GM18498 (cell line): ENCODE data around the gene TTYH2.
"Not testable (repeated sequence)": the region's sequence is repeated elsewhere in the genome, so short reads cannot be mapped to it uniquely, and the experiment has no call there.

Experiments used
- ATAC-seq: cut with Tn5 transposase; IDR thresholded peaks from one replicate; pipeline ENCODE4 v1.9.1; 2021; ENCODE audit warnings: mild to moderate bottlenecking, moderate library complexity; ENCODE audit not compliant: unreplicated experiment

TTYH2 gene

GRCh38 chr17:74253036-74253435 is 39.7 kb downstream of the TTYH2 start:
- no peak for ATAC-seq

DNA sequence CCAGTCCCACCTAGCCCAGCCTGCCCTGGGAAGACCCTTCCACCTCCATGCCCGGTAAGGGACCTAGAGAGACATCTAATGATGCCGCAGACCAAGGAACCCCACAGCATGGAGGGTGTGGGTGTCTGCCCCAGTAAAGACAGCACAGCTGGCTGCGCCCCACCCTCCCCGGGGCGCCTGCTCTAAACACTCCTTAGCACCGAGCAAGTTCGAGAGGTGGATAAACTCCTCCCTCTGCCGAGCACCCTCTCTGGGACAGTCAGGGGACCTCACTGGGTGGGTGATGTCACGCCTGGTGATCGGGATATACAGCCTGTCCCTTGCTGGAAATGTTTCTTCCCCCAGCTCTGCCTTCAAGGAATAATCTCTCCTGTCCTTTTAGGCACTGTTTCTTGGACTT is 43.9 kb downstream of the TTYH2 start:
- ATAC-seq, result no peak

GRCh38 chr17:74259667-74260524 is 46.5 kb downstream of the TTYH2 start:
- ATAC-seq, result no peak

- ATAC-seq, result no peak
These were observed 47.1 kb downstream of the TTYH2 start for GRCh38 chr17:74260525-74260850.

- no peak for ATAC-seq
These were observed 49.2 kb downstream of the TTYH2 start for GRCh38 chr17:74262601-74263000.

- not testable (repeated sequence) for ATAC-seq
These were observed 53.7 kb downstream of the TTYH2 start for GRCh38 chr17:74267054-74267453.

GRCh38 chr17:74267579-74267978 is 54.2 kb downstream of the TTYH2 start:
- no peak for ATAC-seq

GRCh38 chr17:74267987-74268499 is 54.7 kb downstream of the TTYH2 start:
- ATAC-seq, result no peak

- no peak for ATAC-seq
These were observed 55.2 kb downstream of the TTYH2 start for GRCh38 chr17:74268558-74268957.

DNA sequence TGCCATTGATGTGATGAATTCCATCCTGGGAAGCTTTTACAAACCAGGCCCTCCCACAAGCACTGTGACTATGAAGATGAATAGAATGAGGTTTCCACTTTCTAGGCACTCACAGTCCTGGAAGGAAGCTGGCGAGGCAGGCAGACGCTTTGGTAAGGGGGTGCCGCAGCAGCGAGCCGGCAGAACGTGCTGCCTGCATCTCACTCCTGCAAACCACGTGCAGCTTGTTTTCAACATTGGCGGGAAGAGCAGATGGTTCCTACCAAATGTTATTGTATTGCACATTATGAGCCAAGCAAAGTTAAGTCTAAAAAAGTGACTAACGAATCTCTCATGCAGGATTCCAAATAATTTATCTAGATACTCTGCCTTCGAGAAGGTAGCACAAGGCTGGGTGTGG is 57.0 kb downstream of the TTYH2 start:
- no peak for ATAC-seq

DNA sequence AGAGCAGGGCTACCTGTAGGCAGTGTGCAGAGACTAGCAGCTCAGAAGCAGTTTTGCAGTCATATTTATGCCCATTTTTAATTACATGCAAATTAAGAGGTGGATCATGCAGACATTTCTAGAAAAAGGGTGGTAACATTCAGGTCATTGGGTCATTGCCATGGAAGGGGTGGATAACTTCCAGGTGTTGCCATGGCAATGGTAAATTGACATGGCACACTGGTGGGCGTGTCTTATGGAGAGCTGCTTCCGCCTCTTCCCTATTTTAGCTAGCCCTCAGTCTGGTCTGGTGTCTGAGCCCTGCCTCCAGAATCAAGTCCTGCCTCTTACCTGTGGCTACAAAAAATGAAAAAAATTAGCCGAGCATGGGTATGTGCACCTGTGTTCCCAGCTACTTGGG is 57.9 kb downstream of the TTYH2 start:
- no peak for ATAC-seq

GRCh38 chr17:74271901-74272561 is 58.7 kb downstream of the TTYH2 start:
- no peak for ATAC-seq

DNA sequence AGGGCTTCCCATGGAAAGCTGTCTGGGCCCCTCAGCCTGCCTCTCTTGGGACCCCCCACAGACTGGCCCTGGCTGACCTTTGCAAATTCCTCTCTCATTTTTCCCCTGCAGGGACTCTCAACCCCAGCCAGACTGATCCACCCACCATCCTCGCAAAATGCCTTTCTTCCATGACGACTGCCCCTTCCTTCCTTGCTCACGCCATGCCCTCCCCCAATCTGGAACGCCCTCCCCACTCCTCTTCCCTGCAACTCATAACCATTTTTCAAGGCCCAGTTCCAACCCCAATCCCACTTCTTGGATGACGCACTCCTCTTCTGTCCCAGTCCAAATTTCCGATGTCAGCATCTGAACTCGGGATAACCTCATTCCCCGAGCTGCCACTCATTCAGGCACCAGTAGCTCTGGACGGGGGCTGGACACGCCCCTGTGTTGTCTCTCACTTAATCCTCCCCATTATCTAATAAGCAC is 59.4 kb downstream of the TTYH2 start:
- ATAC-seq, result no peak

GRCh38 chr17:74274060-74274708 is 60.8 kb downstream of the TTYH2 start, which contains the start of gene DNAI2:
Gene DNAI2 (plus strand): TSS chr17:74274234. CDS start chr17:74281818, 7,584 bp downstream.
- no peak for ATAC-seq

DNA sequence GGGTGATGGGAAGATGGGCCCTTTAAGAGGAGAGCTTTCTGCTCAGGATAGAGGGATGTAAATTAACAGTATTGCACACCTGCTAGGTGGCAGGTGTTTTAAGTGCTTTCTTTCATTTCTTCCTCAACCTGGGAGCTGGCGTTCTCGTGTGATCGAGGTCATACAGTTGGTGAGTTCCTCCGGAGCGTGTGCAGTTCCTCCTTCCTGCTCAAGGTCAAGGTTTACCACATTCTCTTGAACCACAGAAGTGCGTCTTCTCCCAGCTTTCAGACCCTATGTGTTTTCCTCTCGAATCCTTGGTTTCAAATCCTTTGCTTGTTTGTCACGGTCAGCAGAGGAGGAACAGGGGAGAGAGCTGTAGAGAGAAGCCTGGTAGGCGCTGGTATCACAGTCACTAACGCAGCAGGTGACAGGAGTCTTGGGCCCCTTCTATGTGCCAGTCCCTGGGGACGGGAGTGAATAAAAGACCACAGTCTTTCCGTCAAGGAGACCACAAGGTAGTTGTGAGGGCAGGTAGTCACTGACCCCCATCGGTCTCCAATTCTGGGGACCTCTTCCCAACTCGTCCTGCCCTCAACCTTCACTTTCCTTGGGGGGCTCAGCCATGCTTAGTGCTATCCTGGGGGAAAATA is 61.5 kb downstream of the TTYH2 start:
- no peak for ATAC-seq

DNA sequence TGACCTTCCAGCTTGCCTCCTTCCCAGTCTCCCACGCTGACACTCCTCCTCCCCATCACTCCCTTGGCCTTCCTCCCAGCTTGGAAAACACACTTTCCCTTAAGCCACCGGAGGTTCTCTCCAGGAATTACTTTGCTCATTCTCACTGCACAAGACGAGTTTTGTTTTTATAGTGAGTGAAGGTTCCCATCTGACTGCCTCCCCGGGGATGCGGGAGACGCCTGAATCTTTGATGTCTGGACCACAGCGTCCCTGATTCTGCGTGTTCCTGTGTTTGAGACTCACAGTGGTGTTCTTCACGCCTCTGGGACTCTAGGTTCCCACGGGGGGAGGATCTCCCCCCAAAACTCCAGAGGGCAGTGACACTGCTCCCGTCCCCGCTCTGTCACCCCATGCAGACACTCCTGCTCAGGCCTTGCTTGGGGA is 62.7 kb downstream of the TTYH2 start:
- ATAC-seq, result no peak

DNA sequence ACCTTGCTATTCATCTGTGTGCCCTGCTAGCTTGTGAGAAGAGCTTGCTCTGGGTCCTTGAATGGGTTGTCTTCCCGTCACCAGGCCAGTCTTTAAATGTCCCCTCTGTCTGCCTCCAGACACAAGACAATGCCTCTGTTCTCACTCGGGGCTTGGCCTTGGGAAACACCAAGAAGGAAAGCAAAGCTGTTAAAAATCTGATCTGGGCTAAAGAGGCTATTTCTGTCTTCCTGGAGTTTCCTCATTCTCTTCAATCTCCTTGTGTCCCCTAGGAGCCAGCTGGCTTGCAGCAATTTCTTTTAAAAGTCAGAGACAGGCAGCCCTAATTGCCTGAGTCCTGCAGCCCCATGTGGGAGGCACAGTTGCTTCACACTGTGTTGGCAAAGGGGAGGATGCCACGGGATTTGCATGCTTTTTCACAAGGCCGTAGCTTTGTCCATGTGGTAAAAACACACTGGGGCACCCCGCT is 63.2 kb downstream of the TTYH2 start:
- no peak for ATAC-seq

- no peak for ATAC-seq
These were observed 64.6 kb downstream of the TTYH2 start for GRCh38 chr17:74277935-74278334.

- not testable (repeated sequence) for ATAC-seq
These were observed 66.2 kb downstream of the TTYH2 start for GRCh38 chr17:74279617-74280016.

- ATAC-seq, result peak; percentile 49
These were observed 66.7 kb downstream of the TTYH2 start for GRCh38 chr17:74280093-74280513.

DNA sequence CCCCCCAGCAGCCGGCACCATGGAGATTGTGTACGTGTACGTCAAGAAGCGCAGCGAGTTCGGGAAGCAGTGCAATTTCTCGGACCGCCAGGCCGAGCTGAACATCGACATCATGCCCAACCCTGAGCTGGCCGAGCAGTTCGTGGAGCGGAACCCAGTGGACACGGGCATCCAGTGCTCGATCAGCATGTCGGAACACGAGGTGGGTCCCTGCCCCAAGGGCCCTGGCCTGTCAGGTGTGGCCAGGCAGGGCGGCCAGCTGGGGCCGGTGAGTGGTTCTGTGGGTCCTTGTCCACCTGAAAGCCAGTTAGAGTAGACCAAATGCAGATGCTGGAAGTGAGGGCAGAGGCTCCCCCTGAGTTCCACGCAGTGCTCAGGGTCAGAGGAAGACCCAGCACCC is 68.4 kb downstream of the TTYH2 start:
- no peak for ATAC-seq
